Endothelial cell of umbilical vein (primary cell): ENCODE results near the gene AMT.
A peak's percentile ranks its signal among the peaks of the same experiment; 100 is the strongest.

ENCODE experiments used
- GATA2 ChIP-seq: IDR thresholded peaks from 2 replicates; pipeline ENCODE4 v1.7.0; 2011; ENCODE audit warnings: low read depth, mild to moderate bottlenecking, moderate library complexity, mixed read lengths, low read length; ENCODE audit not compliant: insufficient read length, insufficient read depth
- MYC ChIP-seq: IDR thresholded peaks from one replicate; pipeline ENCODE4 v1.6.1; 2011; ENCODE audit warnings: mild to moderate bottlenecking, low read depth, low read length
- POLR2AphosphoS5 ChIP-seq: IDR thresholded peaks from 2 replicates; pipeline ENCODE4 v1.6.1; 2012; ENCODE audit warnings: low read depth, mild to moderate bottlenecking, control low read depth, low read length, moderate library complexity; ENCODE audit not compliant: insufficient read depth
- TF ChIP-seq, protein P1 (sequence below), 2 donors: IDR thresholded peaks; 1 replicate in 1 of 2; 2 replicates in 1 of 2; pipeline ENCODE4 v1.5.1; 2011; ENCODE audit warnings: low read length in 2 of 2, mild to moderate bottlenecking in 2 of 2, moderate library complexity in 2 of 2, control low read depth in 1 of 2, inconsistent platforms in 1 of 2, low read depth in 1 of 2; ENCODE audit not compliant: insufficient read depth in 1 of 2; ENCODE audit errors: extremely low read depth in 1 of 2
- TF ChIP-seq, protein P2 (sequence below): IDR thresholded peaks from 2 replicates; pipeline ENCODE4 v1.6.1; 2011; ENCODE audit not compliant: insufficient read depth, insufficient read length

DNA sequence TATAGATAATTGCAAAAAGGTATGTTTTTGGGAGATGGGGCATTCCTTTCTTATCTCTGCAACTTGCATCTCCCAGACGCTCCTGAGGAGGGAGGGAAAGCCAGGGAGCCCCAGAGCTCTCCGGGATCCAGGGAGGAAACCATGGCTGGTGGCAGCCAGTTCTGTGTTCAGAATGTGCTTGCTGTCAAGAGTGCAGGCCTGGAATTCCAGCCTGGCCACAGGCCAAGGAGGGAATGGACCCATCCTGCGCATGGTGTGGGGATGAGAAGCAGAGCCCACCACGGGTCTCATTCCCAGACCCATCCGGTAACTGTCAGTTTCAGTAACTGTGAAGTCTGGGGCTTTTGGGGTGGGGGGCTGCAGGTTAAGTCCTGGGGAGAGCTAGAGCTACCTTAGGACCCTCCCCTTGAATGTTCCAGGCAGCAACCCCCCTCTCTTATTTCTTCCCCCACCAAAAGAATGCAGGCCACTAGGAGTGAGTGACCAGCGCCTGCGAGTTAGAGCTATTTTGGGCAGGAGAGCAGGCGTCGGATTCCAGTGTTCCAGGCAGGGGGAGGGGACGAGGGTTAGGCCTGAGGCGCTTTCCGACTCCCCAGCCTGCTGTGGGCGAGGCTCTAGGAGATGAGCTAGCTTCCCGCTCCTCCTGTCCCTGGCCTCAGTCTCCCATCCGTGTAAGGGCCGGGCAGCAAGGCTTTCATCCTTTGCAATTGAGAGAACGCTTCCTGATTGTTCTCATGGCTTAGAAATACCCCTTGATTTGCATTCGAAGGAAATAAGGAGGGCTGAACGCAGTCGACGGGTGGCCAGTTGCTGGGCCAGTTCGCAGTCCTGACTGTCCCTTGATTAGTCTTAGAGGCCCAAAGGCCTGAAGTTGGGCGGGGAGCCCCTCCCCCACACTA is 47.0 kb upstream of the AMT start:
- TF ChIP-seq, protein P1, sequence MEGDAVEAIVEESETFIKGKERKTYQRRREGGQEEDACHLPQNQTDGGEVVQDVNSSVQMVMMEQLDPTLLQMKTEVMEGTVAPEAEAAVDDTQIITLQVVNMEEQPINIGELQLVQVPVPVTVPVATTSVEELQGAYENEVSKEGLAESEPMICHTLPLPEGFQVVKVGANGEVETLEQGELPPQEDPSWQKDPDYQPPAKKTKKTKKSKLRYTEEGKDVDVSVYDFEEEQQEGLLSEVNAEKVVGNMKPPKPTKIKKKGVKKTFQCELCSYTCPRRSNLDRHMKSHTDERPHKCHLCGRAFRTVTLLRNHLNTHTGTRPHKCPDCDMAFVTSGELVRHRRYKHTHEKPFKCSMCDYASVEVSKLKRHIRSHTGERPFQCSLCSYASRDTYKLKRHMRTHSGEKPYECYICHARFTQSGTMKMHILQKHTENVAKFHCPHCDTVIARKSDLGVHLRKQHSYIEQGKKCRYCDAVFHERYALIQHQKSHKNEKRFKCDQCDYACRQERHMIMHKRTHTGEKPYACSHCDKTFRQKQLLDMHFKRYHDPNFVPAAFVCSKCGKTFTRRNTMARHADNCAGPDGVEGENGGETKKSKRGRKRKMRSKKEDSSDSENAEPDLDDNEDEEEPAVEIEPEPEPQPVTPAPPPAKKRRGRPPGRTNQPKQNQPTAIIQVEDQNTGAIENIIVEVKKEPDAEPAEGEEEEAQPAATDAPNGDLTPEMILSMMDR (IDR thresholded peaks at IDR 0.05; ENCODE audit: extremely low read depth in 1 of 2, insufficient read depth in 1 of 2, low read depth in 1 of 2, low read length in 2 of 2), result no peak
- no peak for TF ChIP-seq GATA2
- no peak for TF ChIP-seq MYC
- TF ChIP-seq POLR2AphosphoS5, result peak; percentile 20
- TF ChIP-seq, protein P2, sequence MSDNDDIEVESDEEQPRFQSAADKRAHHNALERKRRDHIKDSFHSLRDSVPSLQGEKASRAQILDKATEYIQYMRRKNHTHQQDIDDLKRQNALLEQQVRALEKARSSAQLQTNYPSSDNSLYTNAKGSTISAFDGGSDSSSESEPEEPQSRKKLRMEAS, result no peak
